HG02981 (cell line): ENCODE data around the gene EVPL.
"Not testable (repeated sequence)": the region's sequence is repeated elsewhere in the genome, so short reads cannot be mapped to it uniquely, and the experiment has no call there.

Source experiments
- ATAC-seq: cut with Tn5 transposase; IDR thresholded peaks from one replicate; pipeline ENCODE4 v1.9.1; 2021; ENCODE audit warnings: mild to moderate bottlenecking, moderate library complexity; ENCODE audit not compliant: unreplicated experiment

Gene EVPL

DNA sequence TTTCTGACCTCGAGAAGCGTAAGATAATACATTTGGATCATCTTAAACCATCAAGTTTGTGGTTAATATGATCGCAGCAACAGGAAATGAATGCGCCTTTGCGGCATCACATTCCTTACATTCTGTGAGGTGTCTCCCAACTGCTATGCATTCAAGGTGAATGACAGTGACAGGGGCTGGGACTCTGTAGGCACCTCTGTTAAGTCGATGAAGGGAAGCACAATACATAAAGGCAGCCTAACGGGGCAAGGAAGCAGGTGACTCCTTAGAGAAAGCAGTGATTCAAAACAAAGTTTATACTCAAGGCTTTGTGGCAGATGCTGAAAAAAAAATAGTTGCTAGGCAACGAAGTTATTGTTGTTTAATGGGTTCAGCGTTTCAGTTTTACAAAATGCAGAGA lies 21.6 kb upstream of the EVPL start:
- no peak for ATAC-seq

DNA sequence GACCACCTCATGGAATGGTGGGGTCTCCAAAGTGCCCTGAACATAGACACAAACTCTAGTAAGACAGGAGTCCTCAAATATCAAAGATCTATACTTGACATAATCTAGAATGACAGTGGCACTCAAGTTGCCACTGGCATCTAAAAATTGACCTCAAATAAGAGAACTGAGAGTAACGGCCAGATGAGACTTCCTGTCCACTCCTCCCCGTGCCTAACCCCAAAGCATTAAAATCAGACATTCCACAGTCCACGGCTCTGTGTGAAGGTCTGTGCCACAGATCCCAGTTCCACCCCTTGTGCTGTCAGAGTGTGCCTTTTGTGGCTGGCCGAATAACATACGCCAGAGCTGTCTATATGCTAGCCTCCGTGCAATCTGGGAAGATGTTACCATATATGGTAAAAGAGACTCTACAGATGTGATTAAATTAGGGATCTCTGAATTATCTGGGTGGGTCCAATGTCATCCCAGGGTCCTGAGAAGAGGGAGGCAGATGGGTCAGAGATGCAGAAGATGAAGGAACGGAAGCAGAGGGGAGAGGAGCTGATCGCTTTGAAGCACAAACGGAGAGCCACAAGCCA lies 21.0 kb upstream of the EVPL start:
- no peak for ATAC-seq

DNA sequence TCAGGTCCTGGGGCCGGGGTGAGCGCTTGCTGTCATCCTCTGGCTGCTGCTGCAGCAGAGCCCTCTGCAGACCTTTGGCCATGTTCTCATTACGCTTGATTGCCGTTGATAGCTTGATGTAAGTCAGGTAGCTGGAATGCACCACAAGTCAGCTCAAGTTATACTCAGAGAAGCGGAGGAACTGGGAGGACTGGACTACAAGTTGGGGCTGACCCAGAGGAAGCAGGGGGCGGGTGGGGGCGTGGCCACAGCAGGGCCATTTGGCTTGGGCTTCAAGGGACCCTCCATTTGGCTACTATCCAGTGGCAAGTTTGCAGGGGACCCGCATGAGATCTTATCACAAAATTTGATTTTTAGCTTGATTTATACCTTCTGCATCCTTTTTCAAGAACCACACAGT lies 19.0 kb upstream of the EVPL start:
- no peak for ATAC-seq

DNA sequence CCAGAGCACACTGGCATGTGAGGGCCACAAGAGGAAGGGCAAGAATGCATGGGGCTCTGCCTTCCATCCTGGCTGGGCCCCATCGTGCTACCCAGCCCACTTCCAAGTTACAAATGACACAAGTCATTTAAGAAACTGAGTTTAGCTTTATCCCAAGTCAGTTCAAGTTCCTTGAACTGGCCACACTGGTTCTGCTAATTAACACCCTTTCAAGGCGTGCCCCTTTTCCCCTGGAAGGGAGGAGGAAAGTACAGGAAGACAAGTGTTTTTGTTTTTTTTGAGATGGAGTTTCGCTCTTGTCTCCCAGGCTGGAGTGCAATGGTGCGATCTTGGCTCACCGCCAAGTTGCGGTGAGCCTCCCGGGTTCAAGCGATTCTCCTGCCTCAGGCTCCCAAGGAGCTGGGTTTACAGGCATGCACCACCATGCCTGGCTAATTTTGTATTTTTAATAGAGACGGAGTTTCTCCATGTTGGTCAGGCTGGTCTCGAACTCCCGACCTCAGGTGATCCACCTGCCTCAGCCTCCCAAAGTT lies 17.4 kb upstream of the EVPL start:
- ATAC-seq: not testable (repeated sequence)

DNA sequence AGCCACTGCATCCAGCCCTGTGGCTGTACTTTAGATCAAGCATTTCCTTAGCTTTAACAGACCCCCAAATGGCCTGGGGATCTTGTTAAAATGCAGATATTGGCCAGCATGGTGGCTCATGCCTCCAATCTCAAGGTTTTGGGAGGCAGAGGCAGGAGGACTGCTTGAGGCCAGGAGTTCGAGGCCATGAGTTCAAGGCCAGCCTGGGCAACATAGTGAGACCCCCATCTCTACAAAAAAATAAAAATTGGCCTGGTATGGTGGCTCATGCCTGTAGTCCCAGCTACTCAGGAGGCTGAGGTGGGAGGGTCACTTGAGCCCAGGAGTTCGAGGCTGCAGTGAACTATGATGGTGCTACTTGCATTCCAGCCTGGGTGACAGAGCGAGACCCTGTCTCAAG lies 15.8 kb upstream of the EVPL start:
- ATAC-seq: not testable (repeated sequence)

DNA sequence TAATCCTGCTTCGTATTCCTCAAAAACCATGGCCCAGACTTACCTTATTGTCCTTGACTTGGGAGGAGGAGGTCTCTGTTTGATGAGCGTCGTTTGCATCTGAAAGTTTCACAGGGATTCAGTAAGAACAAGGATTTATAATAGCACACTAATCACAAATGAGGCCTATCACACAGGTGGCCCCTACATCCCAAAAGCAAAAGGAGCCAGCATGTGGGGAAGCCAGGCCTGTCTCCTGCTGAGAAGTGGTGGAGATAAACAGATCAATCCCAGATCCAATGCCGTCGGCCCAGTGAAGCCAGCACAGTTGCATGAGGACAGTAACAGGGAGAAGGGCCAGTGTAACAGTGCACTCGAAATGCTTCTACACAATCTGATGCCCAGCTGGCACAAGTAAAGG lies 13.3 kb upstream of the EVPL start:
- ATAC-seq: no peak

DNA sequence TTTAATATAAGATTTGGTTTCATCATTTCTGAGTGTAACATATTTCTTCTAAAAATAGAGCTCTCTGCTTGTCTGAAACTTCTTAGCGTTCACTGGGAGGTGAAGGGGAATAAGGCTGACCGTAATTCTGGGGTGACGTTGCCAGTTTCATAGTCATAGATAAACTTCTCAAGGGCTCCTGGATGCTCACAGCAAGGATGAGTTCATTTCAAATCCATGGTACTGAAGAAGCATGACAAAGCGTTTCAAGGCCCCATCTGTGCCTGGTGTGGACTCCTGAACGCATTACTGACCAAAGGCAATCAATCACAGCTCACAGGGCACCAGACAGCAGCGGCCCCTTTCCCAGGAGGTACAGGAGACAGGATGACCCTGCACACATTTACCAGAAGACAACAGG lies 12.0 kb upstream of the EVPL start:
- ATAC-seq: no peak

DNA sequence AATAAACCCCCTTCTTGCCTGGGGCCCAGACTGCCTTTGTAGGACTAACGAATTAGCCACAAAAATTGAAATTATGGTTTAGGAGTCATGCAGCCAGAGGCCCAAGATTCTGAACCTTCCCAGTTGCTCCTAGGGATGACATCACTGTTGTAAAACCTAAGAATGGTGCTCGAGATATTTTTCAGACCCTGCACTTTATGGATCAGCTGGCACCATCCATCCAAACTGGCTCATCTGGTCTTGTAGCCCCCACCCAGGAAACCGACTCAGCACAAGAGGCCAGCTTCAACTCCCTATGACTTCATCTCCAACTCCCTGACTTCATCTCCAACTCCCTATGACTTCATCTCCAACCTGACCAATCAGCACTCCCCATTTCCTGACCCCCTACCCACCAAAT lies 10.9 kb upstream of the EVPL start:
- no peak for ATAC-seq

DNA sequence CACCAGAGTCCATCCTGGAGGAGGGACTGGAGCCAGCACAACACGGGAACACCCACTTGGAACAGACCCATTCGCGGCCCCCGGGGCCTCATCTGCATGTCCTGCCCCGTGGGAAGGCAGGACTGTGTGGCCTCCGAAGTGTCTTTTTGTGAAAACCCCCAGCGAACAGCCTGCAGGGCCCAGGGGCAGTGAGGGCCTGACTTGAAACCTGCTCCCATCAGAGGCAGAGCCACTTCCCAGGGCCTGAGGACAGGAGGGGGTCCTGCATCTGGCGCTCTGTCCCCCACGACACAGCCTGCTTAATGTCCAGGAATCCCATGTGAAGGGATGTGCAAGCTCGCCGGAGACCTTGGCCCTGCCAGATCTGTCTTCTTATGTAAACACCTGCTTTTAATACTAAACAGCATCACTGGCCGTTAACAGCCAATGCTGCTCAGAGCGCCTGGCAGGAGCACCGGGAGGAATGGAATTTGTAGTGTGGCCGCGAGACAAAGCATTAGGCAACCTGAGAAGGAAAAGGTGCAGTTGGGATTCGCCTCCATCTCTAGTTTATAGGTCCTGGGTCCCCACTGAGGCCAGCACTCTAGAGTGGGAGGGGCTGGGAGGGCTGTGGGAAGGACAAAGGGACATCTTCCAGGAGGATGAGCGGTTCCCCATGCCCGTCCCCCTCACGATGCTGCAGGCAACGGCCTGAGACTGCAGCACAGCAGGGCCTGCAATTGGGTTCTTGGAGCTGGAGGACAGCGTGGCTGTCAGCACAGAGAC lies 9.6 kb upstream of the EVPL start:
- ATAC-seq: no peak

DNA sequence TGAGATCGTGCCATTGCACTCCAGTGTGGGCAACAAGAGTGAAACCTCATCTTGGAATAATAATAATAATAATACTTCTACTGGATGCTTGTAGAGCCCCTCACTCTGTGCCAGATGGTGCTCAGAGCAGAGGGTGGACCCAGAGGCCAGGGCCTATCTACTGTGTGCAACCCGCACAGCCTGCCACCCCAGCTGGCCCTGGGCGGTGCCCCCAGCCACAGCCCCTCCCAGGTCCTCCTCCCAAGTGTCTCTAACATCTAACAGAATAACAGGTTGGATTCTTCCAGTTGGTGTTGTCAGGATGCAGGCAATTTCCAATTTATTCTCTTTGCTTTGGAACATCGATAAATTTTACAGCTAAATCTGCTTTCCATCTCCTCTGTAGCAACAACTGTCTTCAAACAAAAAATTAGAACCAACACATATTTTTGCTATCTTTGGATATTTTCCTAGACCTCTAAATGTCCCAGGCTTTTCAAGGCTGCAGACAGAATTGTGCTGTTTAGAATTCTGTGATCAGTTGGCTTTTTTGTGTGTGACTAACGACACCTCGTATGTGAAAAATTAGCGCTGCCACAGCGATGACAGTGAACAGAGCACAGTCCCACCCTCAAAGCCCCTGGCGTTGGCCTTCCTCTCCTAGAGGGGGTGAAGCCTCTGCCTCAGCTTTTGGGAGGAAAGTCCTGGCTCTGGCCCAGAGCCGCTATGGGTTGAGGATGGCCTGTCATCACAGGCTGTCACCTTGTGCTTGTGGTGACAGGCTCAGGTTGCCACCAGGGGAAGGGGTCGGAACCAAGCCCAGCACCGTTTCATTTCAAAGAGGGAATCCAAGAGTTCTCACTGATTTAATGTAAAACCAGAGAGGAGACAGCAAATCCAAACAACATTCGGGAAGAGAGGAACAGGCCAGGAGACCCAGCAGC lies 7.6 kb upstream of the EVPL start:
- no peak for ATAC-seq

DNA sequence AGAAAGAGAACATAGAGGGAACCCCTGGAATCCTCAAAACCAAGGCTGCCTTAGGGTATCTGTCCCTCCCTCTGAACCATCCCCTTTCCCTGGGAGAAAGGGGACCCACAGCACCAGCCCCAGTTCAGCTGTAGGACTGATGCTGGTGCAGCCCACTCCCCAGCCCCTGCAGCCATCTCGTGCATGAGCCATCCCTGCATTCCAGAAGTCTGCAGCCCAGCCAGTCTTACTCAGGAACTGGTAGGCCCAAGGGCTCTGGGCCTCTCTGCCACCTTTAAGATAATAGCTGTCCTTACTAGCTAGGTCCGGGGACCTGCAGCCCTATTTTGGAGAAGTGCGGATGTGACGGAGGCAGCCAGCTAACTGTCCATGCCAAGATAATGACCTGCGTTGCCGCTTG lies 6.0 kb upstream of the EVPL start:
- ATAC-seq: no peak

DNA sequence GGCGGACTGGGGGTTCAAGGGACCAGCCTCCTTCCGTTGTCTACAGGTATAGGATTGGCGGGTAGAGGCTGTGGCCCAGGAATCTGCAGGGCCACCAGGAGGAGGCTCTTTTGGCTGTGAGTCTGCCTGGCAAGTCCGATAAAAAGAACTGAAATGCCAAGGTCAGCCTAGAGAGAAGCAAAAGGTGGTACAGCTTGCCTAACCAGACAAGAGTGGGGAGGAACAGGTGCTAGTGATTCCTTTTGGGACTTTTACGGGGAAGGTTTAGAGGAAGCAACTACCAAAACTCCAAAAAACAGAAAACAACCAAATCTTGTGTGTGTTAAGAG lies 5.6 kb upstream of the EVPL start:
- no peak for ATAC-seq

DNA sequence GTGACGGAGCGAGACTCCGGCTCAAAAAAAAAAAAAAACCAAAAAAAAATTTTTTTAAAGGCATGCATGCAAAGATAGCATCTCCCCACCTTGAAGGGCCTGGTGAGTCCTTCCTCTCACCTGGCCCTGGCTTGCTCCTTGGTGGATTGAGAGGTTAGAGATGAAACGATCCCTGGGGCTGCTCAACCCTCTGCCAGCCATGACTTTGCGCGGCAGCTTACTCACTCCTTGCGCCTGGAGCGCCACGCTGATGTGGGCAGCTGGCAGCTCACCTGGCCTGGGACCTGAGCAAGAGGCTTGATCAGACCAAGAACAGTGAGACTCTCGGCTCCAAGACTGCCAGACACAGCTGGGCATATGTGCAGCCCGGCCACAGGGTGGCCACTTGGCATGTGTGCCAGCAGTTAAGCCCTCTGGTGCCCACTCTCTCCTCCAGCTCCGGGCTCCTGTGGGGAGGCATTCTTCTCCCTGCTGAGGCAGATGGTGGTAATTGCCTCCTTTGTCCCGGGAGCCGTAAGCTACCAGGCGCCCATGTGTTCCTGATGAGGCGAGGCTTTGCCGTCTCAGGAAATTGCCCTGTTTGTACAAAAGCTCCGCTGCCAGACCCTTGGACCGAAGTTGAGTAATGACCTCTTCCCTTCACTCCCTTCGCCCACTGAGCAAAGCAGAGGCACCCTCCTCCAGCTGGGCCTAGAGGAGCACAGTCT lies 5.1 kb upstream of the EVPL start:
- no peak for ATAC-seq

DNA sequence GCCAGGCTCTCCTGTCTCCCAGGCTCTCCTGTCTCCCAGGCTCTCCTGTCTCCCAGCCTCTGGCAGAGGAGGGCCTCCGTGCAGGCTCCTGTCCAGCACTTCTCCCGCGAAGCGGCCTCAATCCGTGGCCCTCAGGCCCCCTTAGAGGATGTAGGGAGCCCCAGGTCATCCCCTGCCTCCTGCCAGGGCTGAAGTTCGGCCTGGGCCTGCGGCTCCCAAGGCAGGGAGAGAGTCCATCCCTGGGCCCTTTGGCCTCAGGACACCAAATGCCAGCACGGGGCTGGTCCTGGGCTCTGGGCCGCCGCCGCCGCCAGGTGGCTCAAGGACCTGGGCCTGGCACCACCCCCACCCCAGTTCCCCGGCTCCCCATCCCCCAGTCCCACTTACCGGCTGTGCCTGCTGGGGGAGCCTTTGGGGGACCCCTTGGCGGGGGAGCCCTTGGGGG lies 370 bp downstream of the EVPL start:
- no peak for ATAC-seq

DNA sequence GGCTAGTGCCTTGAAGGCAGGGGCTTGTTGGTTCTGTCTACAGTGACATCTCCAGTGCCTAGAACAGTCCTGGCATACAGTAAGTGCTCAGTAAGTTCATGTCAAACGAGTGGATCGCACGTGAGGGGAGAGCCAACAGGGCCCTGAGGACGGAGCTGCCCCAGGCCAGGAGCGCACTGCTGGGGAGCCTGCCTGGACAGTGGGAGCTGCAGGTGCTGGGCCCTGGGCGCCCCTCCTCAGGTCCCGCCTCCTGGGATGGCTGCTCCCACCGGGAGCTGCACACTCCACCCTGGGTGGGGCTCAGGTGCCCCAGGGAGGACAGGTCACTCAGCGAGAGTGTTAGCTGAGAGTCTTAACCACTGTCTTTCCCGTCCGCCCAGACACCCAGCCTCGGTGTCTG lies 1.8 kb downstream of the EVPL start:
- no peak for ATAC-seq

DNA sequence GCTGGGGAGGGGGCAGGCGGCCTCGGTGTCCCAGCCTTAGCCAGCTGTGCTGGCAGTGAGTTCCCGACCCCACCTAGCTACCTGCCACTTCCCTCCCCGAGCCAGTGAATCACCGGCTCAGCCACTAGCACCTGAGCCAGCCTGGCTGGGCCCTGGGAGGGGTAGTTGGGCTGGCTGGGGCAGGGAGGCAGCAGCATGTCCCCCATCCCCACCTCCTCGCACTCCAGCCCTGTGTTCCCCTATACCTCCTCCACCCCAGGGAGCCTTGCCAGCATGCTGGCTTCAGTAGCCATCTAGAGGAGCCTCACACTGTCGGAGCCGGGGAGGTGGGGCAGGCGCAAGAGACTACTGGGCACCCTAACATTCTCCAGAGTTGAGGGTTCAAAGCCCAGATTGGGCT lies 2.8 kb downstream of the EVPL start:
- ATAC-seq: no peak

DNA sequence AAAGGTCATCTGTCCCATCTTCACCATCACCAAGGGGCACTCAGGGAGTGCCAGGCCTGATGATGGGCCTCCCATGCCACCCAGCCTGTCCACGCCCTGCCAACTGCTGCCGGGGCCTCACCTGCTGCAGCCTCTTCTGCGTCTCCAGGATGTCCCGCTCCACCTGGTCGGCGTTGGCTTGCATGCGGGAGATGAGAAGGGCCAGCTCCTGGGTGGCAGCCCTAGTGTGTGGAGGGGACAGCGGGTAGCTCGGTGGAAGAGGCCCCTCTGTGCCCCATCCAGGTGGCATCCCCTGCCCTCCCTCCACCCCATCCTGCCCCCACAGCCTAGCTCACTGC lies 3.2 kb downstream of the EVPL start:
- ATAC-seq: no peak

DNA sequence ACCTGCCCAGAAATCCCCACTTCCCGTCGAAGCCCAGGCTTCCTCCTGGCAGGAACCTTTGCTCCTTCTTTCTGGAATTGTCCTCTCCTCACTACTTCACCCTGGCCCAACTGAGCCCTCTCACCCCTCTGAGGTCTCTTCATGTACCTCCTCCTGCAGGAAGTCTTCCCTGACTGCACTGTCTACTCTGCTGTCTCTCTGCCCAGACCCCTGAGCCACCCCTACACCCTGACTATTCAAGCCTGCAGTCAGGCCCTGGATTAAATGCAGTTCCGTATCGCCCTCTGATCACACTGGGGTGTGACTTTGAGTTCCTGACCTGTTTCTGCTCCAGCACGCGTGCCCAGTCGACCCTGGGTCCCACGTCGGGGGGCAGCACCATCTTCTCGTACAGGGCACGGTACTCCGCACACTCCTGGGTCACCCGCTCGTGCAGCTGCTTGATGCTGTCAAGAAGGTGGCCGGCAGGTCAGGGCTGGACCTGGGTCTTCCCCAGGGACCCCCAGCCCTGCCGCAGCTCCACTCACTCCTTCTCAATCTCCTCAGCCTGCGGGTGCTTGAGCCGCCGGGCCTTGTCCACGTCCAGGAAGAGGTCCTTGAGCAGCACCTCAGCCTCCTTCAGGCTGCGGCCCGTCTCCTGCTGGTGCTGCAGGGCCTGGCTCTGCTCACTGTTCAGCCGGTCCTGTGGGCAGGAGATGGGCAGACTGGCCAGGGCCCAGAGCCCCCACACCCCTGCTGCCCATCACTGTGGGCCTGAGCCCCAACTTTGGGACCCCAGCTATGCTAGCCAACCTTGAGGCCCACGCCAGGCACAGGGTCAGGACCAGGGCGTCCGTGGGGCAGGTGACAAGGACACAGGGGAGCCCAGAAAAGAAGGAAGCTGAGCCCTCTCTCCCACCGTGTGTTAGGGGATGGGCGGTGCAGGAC lies 3.9 kb downstream of the EVPL start:
- no peak for ATAC-seq

DNA sequence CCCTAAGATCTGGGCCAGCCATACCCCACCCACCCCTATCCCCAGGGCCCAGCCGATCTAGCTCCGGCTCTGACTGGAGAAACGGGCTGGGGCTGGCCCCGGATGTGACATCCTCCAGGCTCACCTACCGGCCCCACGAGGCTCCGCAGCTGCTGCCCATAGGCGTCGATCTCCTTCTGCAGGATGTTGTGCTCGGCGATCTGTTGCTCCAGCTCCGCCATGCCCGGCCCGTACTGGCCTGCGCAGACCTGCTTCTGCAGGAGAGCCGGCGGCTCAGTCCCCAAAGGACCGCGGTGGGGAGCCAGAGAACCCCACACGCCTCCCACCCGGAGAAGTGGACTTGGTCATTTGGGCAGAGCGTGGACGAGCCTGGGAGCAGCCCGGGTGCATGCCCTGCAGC lies 4.8 kb downstream of the EVPL start:
- ATAC-seq: no peak

DNA sequence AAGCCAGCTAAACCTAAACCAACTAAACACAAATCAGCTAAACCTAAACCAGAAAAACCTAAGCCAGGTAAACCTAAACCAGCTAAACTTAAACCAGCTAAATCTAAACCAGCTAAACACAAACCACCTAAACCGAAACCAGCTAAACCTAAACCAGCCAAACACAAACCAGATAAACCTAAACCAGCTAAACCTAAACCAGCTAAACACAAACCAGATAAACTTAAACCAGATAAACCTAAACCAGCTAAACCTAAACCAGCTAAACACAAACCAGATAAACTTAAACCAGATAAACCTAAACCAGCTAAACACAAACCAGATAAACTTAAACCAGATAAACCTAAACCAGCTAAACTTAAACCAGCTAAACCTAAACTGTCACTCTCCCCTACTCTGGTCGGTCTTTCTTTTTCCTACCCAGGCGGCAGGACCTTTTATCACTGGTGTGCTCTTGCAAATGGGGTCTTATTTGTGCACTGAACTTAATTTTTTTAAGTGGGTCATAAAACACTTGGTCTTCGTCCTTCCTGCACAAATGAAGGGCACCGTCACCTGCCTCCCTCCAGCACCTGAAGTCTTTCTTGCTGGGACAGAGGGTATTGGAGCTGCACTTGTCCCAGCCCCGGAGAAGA lies 7.2 kb downstream of the EVPL start:
- no peak for ATAC-seq
